Measurements from ENCODE around the gene DLL4.
"Not testable (repeated sequence)": the region's sequence is repeated elsewhere in the genome, so short reads cannot be mapped to it uniquely, and the experiment has no call there.

The DLL4 gene

DNA sequence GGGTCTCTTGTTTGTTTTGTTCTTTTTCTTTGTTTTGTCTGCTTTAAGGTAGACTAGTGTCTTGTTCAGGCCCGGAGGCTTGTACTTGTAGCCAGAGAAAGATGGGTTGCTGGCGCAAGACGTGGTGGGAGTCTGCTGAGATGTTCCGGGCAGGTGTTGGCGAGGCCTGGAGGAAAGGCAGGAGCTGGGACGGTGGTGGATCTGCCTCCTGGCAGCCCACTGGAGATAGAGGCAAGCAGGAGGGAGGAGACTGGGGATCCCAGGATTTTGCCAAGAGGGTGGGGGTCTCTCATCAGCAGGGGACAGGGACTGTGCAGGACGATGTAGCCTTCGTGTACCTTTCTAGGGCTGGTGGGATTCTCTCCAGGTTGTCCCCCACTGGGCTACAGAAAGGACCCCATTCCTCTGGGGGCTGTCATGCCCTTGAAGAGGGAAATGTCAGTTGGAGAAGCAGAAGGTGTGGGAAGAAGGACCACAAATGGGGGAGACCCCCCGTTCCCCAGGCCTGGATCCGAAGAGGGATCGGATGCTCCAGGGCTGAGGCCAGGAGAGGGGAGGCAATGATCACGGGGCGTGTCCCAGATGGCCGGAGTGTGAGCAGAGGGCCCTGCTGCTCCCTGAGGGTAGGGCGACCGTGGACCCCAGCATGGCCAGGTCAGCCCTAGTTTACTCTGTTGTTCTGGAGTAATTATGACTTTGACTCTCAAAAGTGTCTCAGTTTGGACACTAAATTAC lies 31.2 kb downstream of the DLL4 start:
- TF ChIP-seq, protein P1, sequence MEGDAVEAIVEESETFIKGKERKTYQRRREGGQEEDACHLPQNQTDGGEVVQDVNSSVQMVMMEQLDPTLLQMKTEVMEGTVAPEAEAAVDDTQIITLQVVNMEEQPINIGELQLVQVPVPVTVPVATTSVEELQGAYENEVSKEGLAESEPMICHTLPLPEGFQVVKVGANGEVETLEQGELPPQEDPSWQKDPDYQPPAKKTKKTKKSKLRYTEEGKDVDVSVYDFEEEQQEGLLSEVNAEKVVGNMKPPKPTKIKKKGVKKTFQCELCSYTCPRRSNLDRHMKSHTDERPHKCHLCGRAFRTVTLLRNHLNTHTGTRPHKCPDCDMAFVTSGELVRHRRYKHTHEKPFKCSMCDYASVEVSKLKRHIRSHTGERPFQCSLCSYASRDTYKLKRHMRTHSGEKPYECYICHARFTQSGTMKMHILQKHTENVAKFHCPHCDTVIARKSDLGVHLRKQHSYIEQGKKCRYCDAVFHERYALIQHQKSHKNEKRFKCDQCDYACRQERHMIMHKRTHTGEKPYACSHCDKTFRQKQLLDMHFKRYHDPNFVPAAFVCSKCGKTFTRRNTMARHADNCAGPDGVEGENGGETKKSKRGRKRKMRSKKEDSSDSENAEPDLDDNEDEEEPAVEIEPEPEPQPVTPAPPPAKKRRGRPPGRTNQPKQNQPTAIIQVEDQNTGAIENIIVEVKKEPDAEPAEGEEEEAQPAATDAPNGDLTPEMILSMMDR (IDR thresholded peaks at IDR 0.05; ENCODE audit: low read depth, low read length) = no peak
- no peak overlapping the region for H3K4me3 ChIP-seq (ENCODE audit: low read depth, low read length)

DNA sequence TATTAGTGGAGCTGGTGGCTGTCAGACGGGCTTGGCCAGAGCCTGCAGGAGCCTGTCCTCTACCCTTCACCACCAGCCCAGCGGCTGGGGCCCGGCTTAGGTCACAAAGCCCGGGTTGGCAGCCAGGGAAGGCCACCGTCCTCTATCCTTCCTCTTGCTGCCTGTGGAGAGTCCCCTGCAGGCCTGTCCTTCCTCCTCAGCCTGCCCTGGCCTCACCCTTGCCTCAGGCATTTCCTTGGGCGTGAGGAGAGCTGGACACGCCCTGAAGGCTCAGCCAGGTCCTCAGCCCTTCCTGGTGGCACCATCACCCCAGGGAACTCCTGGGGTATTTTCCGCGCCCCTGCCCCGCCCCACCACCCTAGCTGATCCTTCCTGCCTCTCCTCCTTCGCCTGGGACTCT lies 31.8 kb downstream of the DLL4 start:
- TF ChIP-seq, protein P1 (IDR thresholded peaks at IDR 0.05; ENCODE audit: low read depth, low read length) = no peak
- no peak overlapping the region for H3K4me3 ChIP-seq (ENCODE audit: low read depth, low read length)

DNA sequence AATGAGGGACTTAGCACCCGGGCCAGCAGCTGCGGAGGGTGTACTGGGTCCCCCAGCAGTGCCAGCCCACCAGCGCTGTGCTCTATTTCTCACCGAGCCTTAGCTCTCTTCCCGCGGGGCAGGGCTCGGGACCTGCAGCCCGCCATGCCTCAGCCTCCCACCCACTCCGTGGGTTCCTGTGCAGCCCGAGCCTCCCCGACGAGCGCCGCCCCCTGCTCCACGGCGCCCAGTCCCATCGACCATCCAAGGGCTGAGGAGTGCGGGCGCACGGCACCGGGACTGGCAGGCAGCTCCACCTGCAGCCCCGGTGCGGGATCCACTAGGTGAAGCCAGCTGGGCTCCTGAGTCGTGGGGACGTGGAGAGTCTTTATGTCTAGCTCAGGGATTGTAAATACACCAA lies 32.6 kb downstream of the DLL4 start:
- not testable (repeated sequence) for H3K4me3 ChIP-seq (ENCODE audit: low read depth, low read length)

DNA sequence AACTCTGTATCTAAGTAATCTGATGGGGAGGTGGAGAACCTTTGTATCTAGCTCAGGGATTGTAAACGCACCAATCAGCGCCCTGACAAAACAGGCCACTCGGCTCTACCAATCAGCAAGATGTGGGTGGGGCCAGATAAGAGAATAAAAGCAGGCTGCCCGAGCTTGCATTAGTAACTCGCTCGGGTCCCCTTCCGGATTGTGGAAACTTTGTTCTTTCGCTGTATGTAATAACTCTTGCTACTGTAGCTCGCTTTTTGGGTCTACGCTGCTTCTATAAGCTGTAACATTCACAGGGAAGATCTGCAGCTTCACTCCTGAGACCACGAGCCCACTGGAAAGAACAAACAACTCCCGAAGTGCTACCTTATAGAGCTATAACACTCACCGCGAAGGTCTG lies 33.2 kb downstream of the DLL4 start:
- not testable (repeated sequence) for H3K4me3 ChIP-seq (ENCODE audit: low read depth, low read length)

DNA sequence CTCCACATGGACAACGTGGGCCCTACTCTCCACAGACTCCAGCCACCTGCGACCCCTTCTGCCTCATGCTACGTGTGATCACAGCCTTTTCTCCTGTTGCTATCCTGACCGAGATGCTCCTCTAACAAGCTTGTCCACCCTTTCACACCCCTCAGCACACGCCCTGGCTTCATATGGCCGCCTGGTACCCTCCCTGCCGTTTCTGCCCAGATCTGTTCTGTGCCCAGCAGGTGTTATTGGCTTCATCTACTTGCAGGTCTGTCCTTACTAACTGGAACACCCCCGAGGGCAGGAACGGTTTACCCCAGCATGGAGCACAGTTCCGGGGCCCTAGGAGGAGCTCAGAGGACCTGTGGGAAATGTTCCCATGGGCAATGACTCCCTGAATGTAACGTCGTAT lies 34.1 kb downstream of the DLL4 start:
- TF ChIP-seq, protein P1 (IDR thresholded peaks at IDR 0.05; ENCODE audit: low read depth, low read length) = no peak
- H3K4me3 ChIP-seq (ENCODE audit: low read depth, low read length) = no peak overlapping the region

DNA sequence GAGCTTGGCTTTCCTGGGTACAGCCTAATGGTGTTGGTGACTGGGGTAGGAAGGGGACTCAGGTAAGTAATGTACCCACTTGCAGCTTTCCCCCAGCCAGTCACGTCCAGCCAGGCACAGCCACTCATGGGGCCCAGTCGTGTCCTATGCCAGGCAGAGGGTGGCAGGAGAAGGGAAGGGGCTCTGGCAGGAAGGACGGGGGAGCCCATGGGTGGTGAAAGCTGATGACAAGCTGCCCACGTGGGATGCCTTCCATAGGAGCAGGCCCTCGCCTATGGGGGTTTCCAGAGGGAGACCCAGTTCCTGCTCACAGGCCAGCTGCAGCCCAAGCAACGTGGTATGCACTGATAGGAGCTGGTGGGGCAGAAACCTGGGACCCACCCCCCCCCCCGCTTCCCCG lies 34.9 kb downstream of the DLL4 start:
- no peak overlapping the region for H3K4me3 ChIP-seq (ENCODE audit: low read depth, low read length)
- TF ChIP-seq, protein P1 (IDR thresholded peaks at IDR 0.05; ENCODE audit: low read depth, low read length) = no peak

DNA sequence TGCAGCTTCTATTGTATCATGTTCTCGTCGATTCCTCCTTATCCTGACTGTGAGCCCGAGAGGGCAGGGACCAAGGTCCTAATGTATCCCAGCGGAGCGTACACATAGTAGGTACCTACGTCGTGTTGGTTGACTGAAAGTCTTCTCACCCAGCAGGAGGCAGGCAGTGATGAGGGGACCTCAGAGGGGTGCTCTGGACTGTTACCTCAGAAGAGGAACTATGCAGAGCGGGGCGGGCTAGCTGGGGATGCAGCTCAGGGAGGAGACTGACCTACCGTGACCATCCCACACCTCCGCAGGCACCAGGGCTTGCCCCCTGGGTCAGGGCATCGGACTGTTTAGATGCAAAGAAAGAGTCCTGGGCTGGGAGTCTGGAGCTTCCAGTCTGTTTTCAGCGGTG lies 35.5 kb downstream of the DLL4 start:
- TF ChIP-seq, protein P1 (IDR thresholded peaks at IDR 0.05; ENCODE audit: low read depth, low read length) = no peak
- no peak overlapping the region for H3K4me3 ChIP-seq (ENCODE audit: low read depth, low read length)

DNA sequence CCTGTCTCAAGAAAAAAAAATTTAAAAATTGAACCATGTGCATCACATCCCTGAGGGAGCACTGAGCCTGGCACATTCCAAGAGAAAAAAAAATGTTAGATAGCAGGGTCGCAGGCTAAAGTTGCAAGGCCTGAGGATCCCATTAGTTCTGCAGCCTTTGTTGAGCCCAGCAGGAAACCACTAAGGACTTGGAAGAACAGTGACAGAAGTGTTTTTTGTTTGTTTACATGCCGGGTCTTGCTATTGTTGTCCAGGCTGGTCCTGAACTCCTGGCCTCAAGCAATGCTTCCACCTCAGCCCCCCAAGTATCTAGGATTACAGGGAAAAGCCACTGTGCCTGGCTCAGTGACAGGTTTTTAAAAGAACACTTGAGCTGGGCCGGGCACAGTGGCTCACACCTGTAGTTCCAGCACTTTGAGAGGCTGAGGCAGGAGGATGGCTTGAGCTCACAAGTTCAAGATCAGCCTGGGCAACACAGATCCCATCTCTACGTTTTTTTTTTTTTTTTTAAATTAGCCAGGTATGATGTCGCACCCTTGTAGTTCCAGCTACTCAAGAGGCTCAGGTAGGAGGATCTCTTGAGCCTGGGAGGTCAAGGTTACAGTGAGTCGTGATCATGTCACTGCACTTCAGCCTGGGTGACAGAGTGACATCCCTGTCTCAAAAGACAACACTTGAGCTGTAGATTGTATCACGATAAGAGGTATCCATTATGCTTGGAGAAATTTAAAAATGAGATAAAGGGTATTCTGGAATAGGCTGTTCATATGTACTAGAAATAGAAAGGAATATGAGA lies 39.3 kb downstream of the DLL4 start:
- TF ChIP-seq, protein P1 (IDR thresholded peaks at IDR 0.05; ENCODE audit: low read depth, low read length) = no peak
- H3K4me3 ChIP-seq (ENCODE audit: low read depth, low read length) = no peak overlapping the region

All from WI38 (cell line).